Natural killer cell (primary cell): ENCODE data around the gene RHOD. TPM values are rescaled to one million over a fixed set of nuclear protein-coding genes. Genes with fewer than 3 reads are reported as not detected.

Experiments
- ATAC-seq, 3 donors: fragments of 150-1000 bp in 2 of 3; fragments of 200-7000 bp in 1 of 3; cut with Tn5 transposase; 1 replicate in 1 of 3; 2 replicates in 2 of 3; pipeline ENCODE4 v1.10.0; 2021; ENCODE audit warnings: mild to moderate bottlenecking in 2 of 3, moderate library complexity in 2 of 3
- DNase-seq, 2 donors: peaks; one replicate each; pipeline versions ENCODE4 v3.0.0 to v3.0.0-alpha.2; 2013 to 2021; ENCODE audit warnings: mixed read lengths in 1 of 2
- H3K27ac ChIP-seq: one replicate; pipeline ENCODE4 v1.5.1; 2013; ENCODE audit warnings: mild to moderate bottlenecking, low read length
- H3K27me3 ChIP-seq: one replicate; pipeline ENCODE4 v1.6.1; 2013; ENCODE audit warnings: low read length; ENCODE audit not compliant: control insufficient read depth, insufficient read depth
- H3K36me3 ChIP-seq: one replicate; pipeline ENCODE4 v1.6.1; 2013; ENCODE audit warnings: low read length; ENCODE audit not compliant: control insufficient read depth, insufficient read depth
- H3K4me1 ChIP-seq: one replicate; pipeline ENCODE4 v1.6.1; 2013; ENCODE audit warnings: low read length; ENCODE audit not compliant: control insufficient read depth, insufficient read depth
- H3K4me3 ChIP-seq: one replicate; pipeline ENCODE4 v1.5.1; 2013; ENCODE audit warnings: low read length
- H3K9me3 ChIP-seq: one replicate; pipeline ENCODE4 v1.6.1; 2013; ENCODE audit warnings: low read length; ENCODE audit not compliant: control insufficient read depth, insufficient read depth
- H3K27ac Mint-ChIP-seq, 2 donors: one replicate each; pipeline ENCODE4 v1.8.0; 2022; ENCODE audit warnings: mild to moderate bottlenecking in 2 of 2, mixed read lengths in 2 of 2, moderate library complexity in 1 of 2
- H3K27me3 Mint-ChIP-seq, 2 donors: one replicate each; pipeline ENCODE4 v1.8.0; 2022; ENCODE audit warnings: low read depth in 2 of 2, mixed read lengths in 2 of 2
- H3K36me3 Mint-ChIP-seq: one replicate; pipeline ENCODE4 v1.8.0; 2022; ENCODE audit warnings: mixed read lengths
- H3K4me1 Mint-ChIP-seq, 2 donors: one replicate each; pipeline ENCODE4 v1.8.0; 2022; ENCODE audit warnings: mixed read lengths in 2 of 2
- H3K4me3 Mint-ChIP-seq: one replicate; pipeline ENCODE4 v1.8.0; 2022; ENCODE audit warnings: mild to moderate bottlenecking, moderate library complexity, mixed read lengths
- H3K9me3 Mint-ChIP-seq, 2 donors: one replicate each; pipeline ENCODE4 v1.8.0; 2022; ENCODE audit warnings: mixed read lengths in 2 of 2
- WGBS: methylation state at CpG from one replicate; pipeline ENCODE4 v1.1.7; 2013; ENCODE audit warnings: missing lambda C conversion rate; ENCODE audit not compliant: insufficient coverage; 5-methylcytosine and 5-hydroxymethylcytosine counted together
- intact Hi-C: fragments of 100-400 bp; cut with micrococcal nuclease; formaldehyde crosslinking; loops from one replicate; pipeline ENCODE4 v1.14.2; 2022
- total RNA-seq, 4 donors: library from RNA; stranded (reverse); fragments of 120-200 nt in 1 of 4; gene quantifications; one replicate each; pipeline versions ENCODE4 v1.2.3 to v1.2.4, GENCODE V29; 2013 to 2022
- TF ChIP-seq, protein P1 (sequence below): fragments of 200-600 bp; IDR thresholded peaks from one replicate; pipeline ENCODE4 v1.8.0; 2022; ENCODE audit warnings: antibody characterized with exemption

RHOD gene
- total RNA-seq, 3 donors from 2014 or later (not counting 1 experiment from before 2014, with no cell fraction given), result not detected

DNA sequence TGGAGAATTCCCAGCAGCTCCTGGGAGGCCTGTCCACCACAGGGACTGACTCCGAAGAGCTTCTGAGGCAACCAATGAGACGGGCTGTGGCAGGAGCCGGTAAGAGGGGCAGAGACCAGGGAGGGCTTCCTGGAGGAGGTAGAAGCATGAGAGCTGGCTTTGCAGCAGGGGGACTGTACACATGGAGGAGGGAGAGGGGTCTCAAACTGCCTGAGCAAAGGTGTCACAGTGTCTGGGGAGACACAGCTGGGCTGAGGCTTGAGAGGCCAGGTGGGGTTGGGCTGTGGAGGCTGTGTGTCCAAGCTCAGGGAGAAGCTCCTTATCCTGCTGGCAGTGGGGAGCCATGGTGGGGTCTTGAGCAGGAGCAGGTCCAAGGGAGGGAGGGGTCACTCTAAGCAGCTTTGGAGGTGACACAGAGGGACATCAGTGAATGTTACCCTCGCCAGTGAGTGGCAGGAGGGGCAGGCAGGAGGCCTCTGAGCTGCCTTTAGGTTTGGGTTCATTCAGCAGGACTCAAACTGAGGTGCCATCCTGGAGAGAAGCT, 4.6 kb upstream of the RHOD start:
- no peak overlapping the region for H3K4me3 ChIP-seq
- intact Hi-C loops, result no loop called here
- H3K9me3 ChIP-seq, result no peaks in the 10 kb centered on the region
- no peak overlapping the region for H3K27ac Mint-ChIP-seq
- DNase-seq, result no peak
- no peak overlapping the region for H3K4me3 Mint-ChIP-seq
- no peak for ATAC-seq
- H3K36me3 ChIP-seq, result no peaks in the 10 kb centered on the region
- 85% methylated on average over 4 of the region's 4 CpGs for WGBS
- peaks cover 19 to 20% of the 10 kb centered on the region in 2 donors for H3K27me3 Mint-ChIP-seq
- peaks cover 5% of the 10 kb centered on the region for H3K4me1 ChIP-seq
- no peaks in the 10 kb centered on the region for H3K9me3 Mint-ChIP-seq
- TF ChIP-seq, protein P1, sequence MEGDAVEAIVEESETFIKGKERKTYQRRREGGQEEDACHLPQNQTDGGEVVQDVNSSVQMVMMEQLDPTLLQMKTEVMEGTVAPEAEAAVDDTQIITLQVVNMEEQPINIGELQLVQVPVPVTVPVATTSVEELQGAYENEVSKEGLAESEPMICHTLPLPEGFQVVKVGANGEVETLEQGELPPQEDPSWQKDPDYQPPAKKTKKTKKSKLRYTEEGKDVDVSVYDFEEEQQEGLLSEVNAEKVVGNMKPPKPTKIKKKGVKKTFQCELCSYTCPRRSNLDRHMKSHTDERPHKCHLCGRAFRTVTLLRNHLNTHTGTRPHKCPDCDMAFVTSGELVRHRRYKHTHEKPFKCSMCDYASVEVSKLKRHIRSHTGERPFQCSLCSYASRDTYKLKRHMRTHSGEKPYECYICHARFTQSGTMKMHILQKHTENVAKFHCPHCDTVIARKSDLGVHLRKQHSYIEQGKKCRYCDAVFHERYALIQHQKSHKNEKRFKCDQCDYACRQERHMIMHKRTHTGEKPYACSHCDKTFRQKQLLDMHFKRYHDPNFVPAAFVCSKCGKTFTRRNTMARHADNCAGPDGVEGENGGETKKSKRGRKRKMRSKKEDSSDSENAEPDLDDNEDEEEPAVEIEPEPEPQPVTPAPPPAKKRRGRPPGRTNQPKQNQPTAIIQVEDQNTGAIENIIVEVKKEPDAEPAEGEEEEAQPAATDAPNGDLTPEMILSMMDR, result no peak
- H3K36me3 Mint-ChIP-seq, result no peaks in the 10 kb centered on the region
- H3K27ac ChIP-seq, result no peak overlapping the region
- peaks cover 0 to 6% of the 10 kb centered on the region in 2 donors for H3K4me1 Mint-ChIP-seq
- H3K27me3 ChIP-seq, result peaks cover 8% of the 10 kb centered on the region

DNA sequence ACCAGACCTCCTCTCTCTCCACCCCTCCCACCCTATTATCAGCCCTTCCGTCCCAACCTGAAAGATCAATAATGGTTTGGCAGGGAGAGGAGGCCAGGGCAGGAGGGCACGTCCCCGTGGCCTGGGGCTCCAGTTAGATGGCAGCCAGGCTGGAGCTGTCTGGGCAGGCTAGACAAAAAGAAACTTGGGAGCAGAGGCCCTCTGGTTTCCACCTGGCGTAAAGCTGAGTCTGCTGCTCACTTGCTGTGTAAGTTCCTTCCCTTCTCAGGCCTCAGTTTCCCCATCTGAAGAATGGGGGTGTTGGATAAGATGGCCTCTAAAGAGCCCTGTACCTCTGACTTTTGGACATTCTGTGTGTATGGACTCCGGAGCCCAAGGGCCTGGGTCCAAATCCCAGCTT, 3.8 kb upstream of the RHOD start:
- intact Hi-C loops, result no loop called here
- H3K27me3 Mint-ChIP-seq, result peaks cover 19 to 23% of the 10 kb centered on the region in 2 donors

DNA sequence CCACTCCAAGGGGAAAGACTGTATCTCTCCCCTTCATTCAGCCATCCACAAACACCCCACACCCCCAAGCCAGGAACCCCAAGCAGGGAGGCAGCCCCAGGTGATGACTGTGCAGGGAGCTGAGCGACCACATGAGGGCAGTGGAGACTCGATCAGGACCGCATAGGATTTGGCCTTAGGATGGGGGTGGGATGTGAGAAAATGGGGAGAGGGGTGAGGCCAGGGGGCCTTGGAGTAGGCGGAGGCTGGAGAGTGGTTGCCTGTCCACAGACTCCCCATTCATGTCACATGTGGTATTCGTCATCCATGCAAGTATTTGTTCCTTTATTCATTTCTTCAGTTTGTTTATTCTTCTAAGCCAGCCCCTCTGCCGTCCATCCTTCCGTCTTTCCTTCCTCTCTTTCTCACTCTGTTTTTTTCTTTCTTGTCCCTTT, 2.7 kb upstream of the RHOD start:
- intact Hi-C loops, result no loop called here
- no peaks in the 10 kb centered on the region for H3K36me3 Mint-ChIP-seq
- peak in 1 of 2 donors; percentile 63 for DNase-seq
- no peaks in the 10 kb centered on the region for H3K9me3 Mint-ChIP-seq
- H3K36me3 ChIP-seq, result no peaks in the 10 kb centered on the region
- TF ChIP-seq, protein P1, result peak; percentile 22
- WGBS, result 37% methylated on average over 6 of the region's 7 CpGs
- H3K27me3 Mint-ChIP-seq, result peaks cover 19 to 23% of the 10 kb centered on the region in 2 donors
- H3K27ac Mint-ChIP-seq, result no peak overlapping the region
- peak in 2 of 3 donors; percentile 26 to 66 for ATAC-seq
- no peak overlapping the region for H3K27ac ChIP-seq
- peaks cover 15% of the 10 kb centered on the region for H3K27me3 ChIP-seq
- H3K4me1 Mint-ChIP-seq, result peaks cover 0 to 6% of the 10 kb centered on the region in 2 donors
- H3K4me3 Mint-ChIP-seq, result no peak overlapping the region
- no peaks in the 10 kb centered on the region for H3K9me3 ChIP-seq
- H3K4me1 ChIP-seq, result peaks cover 5% of the 10 kb centered on the region
- no peak overlapping the region for H3K4me3 ChIP-seq

More for the DNA sequence above, 3.8 kb upstream of the RHOD start:
- H3K36me3 Mint-ChIP-seq, result no peaks in the 10 kb centered on the region
- H3K27ac Mint-ChIP-seq, result no peak overlapping the region
- DNase-seq, result no peak
- 91% methylated on average over 4 of the region's 5 CpGs for WGBS
- peaks cover 5% of the 10 kb centered on the region for H3K4me1 ChIP-seq
- H3K4me1 Mint-ChIP-seq, result peaks cover 0 to 6% of the 10 kb centered on the region in 2 donors
- no peaks in the 10 kb centered on the region for H3K9me3 Mint-ChIP-seq
- no peaks in the 10 kb centered on the region for H3K36me3 ChIP-seq
- no peak for ATAC-seq
- H3K9me3 ChIP-seq, result no peaks in the 10 kb centered on the region
- no peak overlapping the region for H3K4me3 ChIP-seq
- peaks cover 15% of the 10 kb centered on the region for H3K27me3 ChIP-seq
- no peak overlapping the region for H3K27ac ChIP-seq
- TF ChIP-seq, protein P1, result no peak
- no peak overlapping the region for H3K4me3 Mint-ChIP-seq

DNA sequence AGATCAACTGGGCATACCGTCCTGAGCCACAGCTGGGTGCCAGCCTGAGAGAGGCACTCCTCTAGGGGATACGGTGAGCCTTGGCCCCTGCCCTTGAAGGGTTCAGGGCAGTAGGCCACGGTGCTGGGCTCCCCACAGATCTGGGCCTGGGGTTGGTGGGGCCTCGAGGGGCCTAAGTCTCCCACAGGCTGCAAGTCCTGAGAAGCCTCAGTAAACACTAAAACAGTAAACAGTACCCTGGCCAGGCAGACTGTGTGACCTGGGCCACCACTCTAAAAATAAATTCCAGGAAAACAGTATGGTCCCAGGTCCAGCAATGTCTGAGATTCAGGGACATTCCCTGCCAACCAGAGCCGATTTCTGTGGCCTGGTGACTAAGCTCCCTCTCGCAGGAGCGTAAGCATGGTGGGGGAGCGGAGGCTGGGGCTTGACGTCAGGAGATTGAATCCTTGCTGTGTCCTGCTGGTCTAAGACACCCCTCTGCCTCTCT, 2.3 kb upstream of the RHOD start:
- no peak for ATAC-seq
- peaks cover 19 to 23% of the 10 kb centered on the region in 2 donors for H3K27me3 Mint-ChIP-seq
- TF ChIP-seq, protein P1, result no peak
- peaks cover 5% of the 10 kb centered on the region for H3K4me1 ChIP-seq
- 82% methylated on average over 9 of the region's 9 CpGs for WGBS
- no peaks in the 10 kb centered on the region for H3K36me3 Mint-ChIP-seq
- H3K27ac Mint-ChIP-seq, result no peak overlapping the region
- H3K4me3 ChIP-seq, result no peak overlapping the region
- no peak overlapping the region for H3K27ac ChIP-seq
- H3K4me3 Mint-ChIP-seq, result no peak overlapping the region
- intact Hi-C loops, result no loop called here
- H3K4me1 Mint-ChIP-seq, result peaks cover 0 to 6% of the 10 kb centered on the region in 2 donors
- H3K36me3 ChIP-seq, result no peaks in the 10 kb centered on the region
- H3K9me3 ChIP-seq, result no peaks in the 10 kb centered on the region
- no peak for DNase-seq
- no peaks in the 10 kb centered on the region for H3K9me3 Mint-ChIP-seq
- peaks cover 15% of the 10 kb centered on the region for H3K27me3 ChIP-seq
